ENCODE measurements around the gene KIAA2012.
A peak's percentile ranks its signal among the peaks of the same experiment; 100 is the strongest.
"Not testable (repeated sequence)": the region's sequence is repeated elsewhere in the genome, so short reads cannot be mapped to it uniquely, and the experiment has no call there.

The KIAA2012 gene

GRCh38 chr2:202237787-202238233 is 164.8 kb downstream of the KIAA2012 start:
- peak; percentile 48 for DNase-seq (ENCODE audit: low read depth)
- TF ChIP-seq, protein P1, sequence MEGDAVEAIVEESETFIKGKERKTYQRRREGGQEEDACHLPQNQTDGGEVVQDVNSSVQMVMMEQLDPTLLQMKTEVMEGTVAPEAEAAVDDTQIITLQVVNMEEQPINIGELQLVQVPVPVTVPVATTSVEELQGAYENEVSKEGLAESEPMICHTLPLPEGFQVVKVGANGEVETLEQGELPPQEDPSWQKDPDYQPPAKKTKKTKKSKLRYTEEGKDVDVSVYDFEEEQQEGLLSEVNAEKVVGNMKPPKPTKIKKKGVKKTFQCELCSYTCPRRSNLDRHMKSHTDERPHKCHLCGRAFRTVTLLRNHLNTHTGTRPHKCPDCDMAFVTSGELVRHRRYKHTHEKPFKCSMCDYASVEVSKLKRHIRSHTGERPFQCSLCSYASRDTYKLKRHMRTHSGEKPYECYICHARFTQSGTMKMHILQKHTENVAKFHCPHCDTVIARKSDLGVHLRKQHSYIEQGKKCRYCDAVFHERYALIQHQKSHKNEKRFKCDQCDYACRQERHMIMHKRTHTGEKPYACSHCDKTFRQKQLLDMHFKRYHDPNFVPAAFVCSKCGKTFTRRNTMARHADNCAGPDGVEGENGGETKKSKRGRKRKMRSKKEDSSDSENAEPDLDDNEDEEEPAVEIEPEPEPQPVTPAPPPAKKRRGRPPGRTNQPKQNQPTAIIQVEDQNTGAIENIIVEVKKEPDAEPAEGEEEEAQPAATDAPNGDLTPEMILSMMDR (conservative IDR thresholded peaks at IDR 0.05; ENCODE audit: control insufficient read depth, insufficient read depth, low read depth, low read length), result no peak
- H3K4me3 ChIP-seq (ENCODE audit: control insufficient read depth, low read depth, low read length), result peak overlapping the region; percentile 95

GRCh38 chr2:202238234-202239197 is 165.5 kb downstream of the KIAA2012 start, which contains the start of gene SUMO1:
TSS of gene SUMO1 (minus strand) at chr2:202238597. CDS start at chr2:202238451, 146 bp downstream.
- H3K4me3 ChIP-seq (ENCODE audit: control insufficient read depth, low read depth, low read length), result peak within 1 kb of the TSS; percentile 95
- TF ChIP-seq, protein P1 (conservative IDR thresholded peaks at IDR 0.05; ENCODE audit: control insufficient read depth, insufficient read depth, low read depth, low read length), result no peak

GRCh38 chr2:202247710-202248109 is 174.7 kb downstream of the KIAA2012 start:
- not testable (repeated sequence) for DNase-seq (ENCODE audit: low read depth); H3K4me3 ChIP-seq (ENCODE audit: control insufficient read depth, low read depth, low read length)

More at GRCh38 chr2:202238234-202239197, 165.5 kb downstream of the KIAA2012 start, which contains the start of gene SUMO1:
- DNase-seq (ENCODE audit: low read depth), result peak; percentile 82

DNA sequence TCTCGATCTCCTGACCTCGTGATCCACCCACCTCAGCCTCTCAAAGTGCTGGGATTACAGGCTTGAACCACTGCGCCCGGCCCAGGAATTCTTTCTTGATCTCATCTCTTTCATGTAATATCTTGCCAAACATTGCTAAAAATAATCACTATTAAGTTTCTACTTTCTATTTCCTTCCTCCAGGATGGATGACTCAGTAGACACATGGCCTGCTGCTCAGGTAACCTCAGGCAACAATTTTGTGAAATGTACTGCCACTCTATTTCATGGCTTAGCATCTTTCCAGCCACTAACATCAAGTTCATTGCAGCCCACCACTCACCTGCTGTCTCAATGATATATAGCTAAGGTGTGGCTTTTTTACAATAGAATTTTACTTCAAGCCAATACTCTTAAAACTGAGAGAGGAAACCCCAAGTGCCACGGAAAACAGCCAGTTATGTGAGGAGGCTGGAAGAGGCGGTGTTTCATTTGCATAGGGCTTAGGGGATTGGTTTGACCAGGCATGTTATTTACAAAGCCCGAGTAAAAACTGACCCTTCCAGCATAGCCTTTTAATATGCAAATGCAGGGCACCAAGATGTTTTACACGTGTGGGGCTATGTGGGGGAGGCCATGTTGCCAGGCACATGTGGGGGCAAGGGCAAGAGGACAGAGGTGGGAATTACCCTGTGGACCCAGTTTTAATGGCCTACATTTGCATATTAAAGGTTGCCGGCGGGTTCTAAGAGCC is 176.6 kb downstream of the KIAA2012 start:
- DNase-seq (ENCODE audit: low read depth), result no peak
- TF ChIP-seq, protein P1 (conservative IDR thresholded peaks at IDR 0.05; ENCODE audit: control insufficient read depth, insufficient read depth, low read depth, low read length), result no peak

GRCh38 chr2:202251494-202251893 is 178.4 kb downstream of the KIAA2012 start:
- DNase-seq (ENCODE audit: low read depth), result no peak
- no peak overlapping the region for H3K4me3 ChIP-seq (ENCODE audit: control insufficient read depth, low read depth, low read length)
- TF ChIP-seq, protein P1 (conservative IDR thresholded peaks at IDR 0.05; ENCODE audit: control insufficient read depth, insufficient read depth, low read depth, low read length), result no peak

More for the DNA sequence above, 176.6 kb downstream of the KIAA2012 start:
- H3K4me3 ChIP-seq (ENCODE audit: control insufficient read depth, low read depth, low read length), result no peak overlapping the region

Data from fibroblast of mammary gland (primary cell).